ES-I3 (cell line): ENCODE measurements around the gene C6orf118.

Experiments used
- H3K36me3 ChIP-seq: 2 replicates; pipeline ENCODE4 v1.6.1; 2013; ENCODE audit warnings: mild to moderate bottlenecking, low read length, control low read depth, moderate library complexity; ENCODE audit not compliant: insufficient read depth
- H3K4me1 ChIP-seq: 2 replicates; pipeline ENCODE4 v1.6.1; 2013; ENCODE audit warnings: mild to moderate bottlenecking, control low read depth, low read length; ENCODE audit not compliant: insufficient read depth
- H3K9ac ChIP-seq: 2 replicates; pipeline ENCODE4 v1.6.1; 2013; ENCODE audit warnings: low read depth, mild to moderate bottlenecking, low read length, moderate library complexity
- H3K9me3 ChIP-seq: 2 replicates; pipeline ENCODE4 v1.6.1; 2013; ENCODE audit warnings: mild to moderate bottlenecking, low read length, moderate library complexity; ENCODE audit not compliant: control insufficient read depth, insufficient read depth

The C6orf118 gene

DNA sequence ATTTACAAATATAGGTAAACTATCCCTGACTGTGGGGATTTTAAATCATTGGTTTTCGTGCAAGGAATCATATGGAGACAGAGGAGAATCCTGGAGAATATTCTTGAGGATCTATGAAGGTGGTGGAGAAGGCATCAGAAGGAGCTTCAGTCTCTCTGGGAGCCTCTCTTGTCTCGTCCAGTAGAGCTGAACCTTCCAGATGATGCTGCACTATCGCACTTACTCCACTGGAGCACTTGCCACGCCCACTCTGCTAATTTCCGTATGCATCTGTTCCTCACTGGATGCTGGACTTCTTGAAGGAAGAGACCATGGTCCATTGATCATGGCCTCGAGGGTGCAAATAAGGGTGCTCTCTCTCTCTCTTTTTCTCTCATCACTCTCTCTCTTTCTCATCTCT lies 36.8 kb downstream of the C6orf118 start:
- Histone ChIP-seq H3K9me3 (no peaks in the 10 kb centered on the region), H3K4me1 (no peaks in the 10 kb centered on the region), H3K36me3 (no peaks in the 10 kb centered on the region), H3K9ac (no peak overlapping the region)

DNA sequence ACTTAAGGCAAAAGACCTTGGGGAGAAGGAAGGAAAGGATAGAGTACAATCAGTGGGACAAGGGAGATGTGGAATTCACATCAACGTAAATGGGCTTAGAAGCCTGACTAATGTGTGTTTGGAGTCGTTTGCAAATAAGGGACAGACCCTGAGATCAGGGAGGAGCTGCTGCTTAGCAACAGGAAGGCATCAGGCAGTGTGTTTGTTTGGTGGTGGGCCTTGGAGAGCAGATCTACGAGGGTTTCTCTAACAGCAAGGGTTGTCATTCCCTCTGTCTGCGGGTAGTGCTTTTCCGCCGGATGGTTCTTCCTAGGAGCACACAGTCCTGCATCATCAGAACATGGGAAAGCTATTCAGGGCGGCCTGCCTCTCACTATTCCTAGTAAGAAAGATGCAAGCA lies 40.4 kb downstream of the C6orf118 start:
- Histone ChIP-seq H3K4me1 (no peaks in the 10 kb centered on the region), H3K9ac (no peak overlapping the region), H3K36me3 (no peaks in the 10 kb centered on the region), H3K9me3 (no peaks in the 10 kb centered on the region)

DNA sequence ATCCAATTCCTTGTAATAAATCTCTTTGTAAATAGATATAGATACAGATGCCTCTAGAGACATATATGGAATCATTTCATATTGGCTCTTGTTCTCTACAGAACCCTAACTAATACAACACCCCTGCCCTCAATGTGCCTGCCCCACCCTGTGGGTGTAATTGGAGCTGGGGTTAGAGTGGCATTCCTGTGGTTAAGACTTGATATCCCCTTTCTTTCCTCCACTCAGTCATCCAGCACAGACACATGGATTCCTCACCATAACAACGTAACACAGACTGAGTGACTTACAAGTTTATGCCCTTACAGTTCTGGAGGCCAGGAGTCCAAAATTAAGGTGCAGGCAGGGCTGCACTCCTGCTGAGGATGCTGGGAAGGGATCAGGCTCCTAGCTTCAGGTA lies 42.8 kb downstream of the C6orf118 start:
- Histone ChIP-seq H3K36me3 (no peaks in the 10 kb centered on the region), H3K9ac (no peak overlapping the region), H3K9me3 (no peaks in the 10 kb centered on the region), H3K4me1 (no peaks in the 10 kb centered on the region)

DNA sequence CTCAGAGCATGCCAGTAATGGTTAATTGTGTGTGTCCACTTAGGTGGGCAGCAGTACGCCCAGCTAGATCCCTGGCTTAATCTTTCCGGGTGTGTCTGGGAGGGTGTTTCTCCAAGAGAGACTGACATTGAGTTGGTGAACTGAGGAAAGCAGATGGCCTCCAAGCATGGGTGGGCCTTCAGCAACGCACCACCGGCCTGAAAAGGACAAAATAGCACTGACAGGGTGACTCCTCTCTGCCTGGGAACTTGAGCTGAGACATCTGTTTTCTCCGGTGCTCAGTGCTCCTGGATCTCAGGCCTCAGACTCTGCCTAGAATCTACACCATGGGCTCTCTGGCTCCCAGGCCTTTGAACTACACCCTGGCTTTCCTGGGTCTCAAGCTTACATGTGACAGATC lies 43.2 kb downstream of the C6orf118 start:
- H3K9ac ChIP-seq: no peak overlapping the region
- H3K4me1 ChIP-seq: no peaks in the 10 kb centered on the region
- no peaks in the 10 kb centered on the region for H3K36me3 ChIP-seq
- H3K9me3 ChIP-seq: no peaks in the 10 kb centered on the region

DNA sequence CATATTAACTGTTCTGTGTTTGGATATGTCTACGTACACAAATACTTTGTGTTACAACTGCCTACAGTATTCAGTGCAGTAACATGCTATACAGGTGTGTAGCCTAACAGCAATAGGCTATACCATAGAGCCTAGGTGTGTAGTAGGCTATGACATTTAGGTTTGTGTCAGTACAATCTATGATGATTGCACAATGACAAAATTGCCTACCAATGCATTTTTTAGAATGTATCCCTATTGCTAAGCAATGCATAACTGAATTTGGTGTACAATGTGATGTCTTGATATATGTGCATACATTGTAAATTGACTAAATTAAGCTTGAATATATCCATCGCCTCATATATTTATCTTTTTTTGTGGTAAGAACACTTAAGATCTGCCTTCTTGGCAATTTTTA lies 48.9 kb downstream of the C6orf118 start:
- no peaks in the 10 kb centered on the region for H3K9me3 ChIP-seq
- H3K4me1 ChIP-seq: no peaks in the 10 kb centered on the region
- H3K36me3 ChIP-seq: no peaks in the 10 kb centered on the region
- no peak overlapping the region for H3K9ac ChIP-seq

DNA sequence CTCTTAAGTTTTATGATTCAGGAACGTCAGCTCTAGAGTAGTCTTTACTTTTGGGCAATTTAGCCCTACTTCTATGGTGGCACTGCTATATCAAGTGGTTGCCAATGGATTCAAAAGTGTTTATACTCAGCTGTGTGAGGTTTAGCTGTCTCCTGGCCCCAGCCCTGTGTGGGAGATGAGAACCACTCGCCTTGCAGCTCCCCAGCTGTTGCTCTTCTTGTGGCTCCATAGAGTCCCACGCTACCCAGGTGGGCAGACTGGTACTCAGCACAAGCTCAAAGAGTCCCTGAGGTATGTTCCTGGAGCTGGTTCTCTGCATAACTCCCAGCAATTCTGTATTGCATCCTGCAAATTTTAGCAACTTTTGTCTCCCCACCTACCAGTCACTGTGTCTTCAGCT lies 59.6 kb downstream of the C6orf118 start:
- H3K4me1 ChIP-seq: no peaks in the 10 kb centered on the region
- H3K9me3 ChIP-seq: no peaks in the 10 kb centered on the region
- no peaks in the 10 kb centered on the region for H3K36me3 ChIP-seq
- H3K9ac ChIP-seq: no peak overlapping the region

DNA sequence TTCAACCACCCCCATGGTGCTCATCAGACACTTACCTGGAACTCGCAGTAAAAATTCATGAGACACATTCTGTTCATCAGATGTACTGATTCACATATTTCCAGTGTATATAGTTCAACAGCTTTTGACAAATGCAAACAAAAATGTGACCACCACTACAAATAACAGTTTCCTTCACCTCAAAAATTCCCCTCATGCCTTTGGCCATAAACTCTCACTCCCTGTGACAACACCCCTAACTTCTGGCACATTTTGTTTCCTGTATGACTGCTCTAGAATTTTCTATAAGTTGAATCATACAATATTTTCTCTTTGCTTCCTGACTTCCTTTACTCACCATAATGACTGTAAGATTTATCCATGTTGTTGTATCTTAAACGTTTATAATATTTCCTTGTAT lies 63.7 kb downstream of the C6orf118 start:
- Histone ChIP-seq H3K36me3 (no peaks in the 10 kb centered on the region), H3K9ac (no peak overlapping the region), H3K4me1 (0 out of 2 replicates have a peak, but pooled peaks cover 3% of the 10 kb centered on the region), H3K9me3 (no peaks in the 10 kb centered on the region)

DNA sequence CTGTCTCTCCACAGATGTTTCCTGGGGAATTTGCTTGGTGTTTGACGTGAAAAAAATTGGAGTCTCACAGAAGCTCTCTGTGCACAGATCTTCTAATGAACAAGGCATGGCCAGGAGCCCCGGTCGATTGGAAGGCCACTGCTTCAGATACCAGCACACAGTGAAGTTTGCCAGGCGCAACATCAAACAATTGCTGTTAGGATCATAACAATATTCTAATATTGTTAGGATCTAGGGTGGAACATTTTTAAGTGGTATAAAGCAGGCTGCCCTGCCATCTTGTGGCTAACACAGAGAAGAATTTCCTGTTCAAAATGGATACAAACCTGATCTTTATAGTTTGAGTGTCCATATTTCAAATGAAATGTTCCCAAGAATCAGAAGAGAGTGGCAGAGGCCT lies 64.1 kb downstream of the C6orf118 start:
- Histone ChIP-seq H3K9ac (no peak overlapping the region), H3K36me3 (no peaks in the 10 kb centered on the region), H3K4me1 (0 out of 2 replicates have a peak, but pooled peaks cover 3% of the 10 kb centered on the region), H3K9me3 (no peaks in the 10 kb centered on the region)

DNA sequence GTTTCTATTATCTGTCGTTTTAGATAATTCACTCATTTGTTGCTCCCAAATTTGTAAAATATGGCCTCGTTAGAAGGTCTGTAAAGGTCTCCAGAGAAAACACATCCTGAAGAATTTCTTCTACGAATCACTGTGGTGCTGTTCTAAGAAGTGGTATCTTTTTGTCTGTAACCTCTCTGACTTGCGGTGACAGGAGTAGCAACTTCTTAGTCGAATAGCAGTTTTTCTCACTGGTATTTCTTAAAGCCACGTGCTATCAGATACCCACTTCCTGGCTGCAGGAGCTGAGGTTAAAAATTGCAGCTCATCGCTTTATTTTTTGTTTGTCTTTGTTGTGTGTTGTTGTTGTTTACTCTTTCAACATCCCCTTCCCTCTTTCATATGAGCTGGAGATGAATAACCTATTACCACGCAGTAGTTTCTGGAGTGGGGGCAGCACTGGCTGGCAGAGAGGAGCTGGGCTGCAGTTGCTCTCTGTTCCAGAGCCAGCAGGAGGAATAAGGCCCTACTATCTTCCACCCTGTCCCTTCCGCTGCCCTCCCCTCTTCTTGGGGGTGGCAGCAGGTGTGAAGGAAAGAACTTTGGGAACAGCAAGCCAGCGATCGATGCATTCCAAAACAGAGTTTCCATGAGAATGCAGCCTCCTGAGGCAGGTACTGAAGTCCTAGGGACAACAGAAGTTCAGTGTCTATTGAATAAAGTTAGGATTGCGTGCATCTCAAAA lies 64.7 kb downstream of the C6orf118 start:
- H3K4me1 ChIP-seq: 0 out of 2 replicates have a peak, but pooled peaks cover 3% of the 10 kb centered on the region
- H3K9ac ChIP-seq: no peak overlapping the region
- H3K9me3 ChIP-seq: no peaks in the 10 kb centered on the region

DNA sequence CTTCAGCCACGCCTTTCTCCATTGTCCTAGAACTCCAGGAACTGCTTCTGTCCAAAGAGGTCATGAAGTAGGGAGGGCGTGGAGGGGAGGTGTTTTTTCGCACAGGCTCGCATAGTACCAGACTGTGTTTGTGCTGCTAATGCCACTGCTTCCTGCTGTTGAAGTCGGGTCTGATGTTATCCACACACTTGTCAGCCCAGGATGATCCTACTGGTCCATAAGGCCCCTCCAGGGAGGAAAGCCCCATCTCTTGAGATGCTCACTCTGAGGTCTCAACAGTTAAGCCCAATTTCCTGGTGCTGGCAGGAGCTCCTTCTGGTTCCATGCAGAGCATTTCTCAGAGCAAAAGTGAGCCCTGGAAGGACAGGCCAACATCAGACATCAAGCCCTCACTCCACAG lies 65.6 kb downstream of the C6orf118 start:
- H3K9me3 ChIP-seq: no peaks in the 10 kb centered on the region
- 0 out of 2 replicates have a peak, but pooled peaks cover 3% of the 10 kb centered on the region for H3K4me1 ChIP-seq
- H3K9ac ChIP-seq: no peak overlapping the region
- no peaks in the 10 kb centered on the region for H3K36me3 ChIP-seq

More for the DNA sequence above, 64.7 kb downstream of the C6orf118 start:
- H3K36me3 ChIP-seq: no peaks in the 10 kb centered on the region

DNA sequence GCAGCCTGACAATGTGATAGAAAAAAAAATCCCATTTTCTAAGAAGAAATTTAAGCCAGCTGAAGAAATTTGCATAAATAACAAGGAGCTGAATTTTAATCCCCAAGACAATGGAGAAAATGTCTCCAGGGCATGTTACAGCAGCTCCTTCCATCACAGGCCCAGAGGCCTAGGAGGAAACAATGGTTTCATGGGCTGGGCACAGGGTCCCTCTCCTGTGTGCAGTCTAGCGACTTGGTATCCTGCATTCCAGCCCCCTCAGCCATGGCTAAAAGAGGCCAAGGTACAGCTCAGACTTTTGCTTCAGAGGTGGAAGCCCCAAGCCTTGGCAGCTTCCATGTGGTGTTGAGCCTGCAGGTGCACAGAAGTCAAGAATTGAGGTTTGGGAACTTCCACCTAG lies 73.1 kb downstream of the C6orf118 start:
- H3K4me1 ChIP-seq: no peaks in the 10 kb centered on the region
- 0 out of 2 replicates have a peak, but pooled peaks cover 2% of the 10 kb centered on the region for H3K9me3 ChIP-seq
- H3K9ac ChIP-seq: no peak overlapping the region
- H3K36me3 ChIP-seq: no peaks in the 10 kb centered on the region

DNA sequence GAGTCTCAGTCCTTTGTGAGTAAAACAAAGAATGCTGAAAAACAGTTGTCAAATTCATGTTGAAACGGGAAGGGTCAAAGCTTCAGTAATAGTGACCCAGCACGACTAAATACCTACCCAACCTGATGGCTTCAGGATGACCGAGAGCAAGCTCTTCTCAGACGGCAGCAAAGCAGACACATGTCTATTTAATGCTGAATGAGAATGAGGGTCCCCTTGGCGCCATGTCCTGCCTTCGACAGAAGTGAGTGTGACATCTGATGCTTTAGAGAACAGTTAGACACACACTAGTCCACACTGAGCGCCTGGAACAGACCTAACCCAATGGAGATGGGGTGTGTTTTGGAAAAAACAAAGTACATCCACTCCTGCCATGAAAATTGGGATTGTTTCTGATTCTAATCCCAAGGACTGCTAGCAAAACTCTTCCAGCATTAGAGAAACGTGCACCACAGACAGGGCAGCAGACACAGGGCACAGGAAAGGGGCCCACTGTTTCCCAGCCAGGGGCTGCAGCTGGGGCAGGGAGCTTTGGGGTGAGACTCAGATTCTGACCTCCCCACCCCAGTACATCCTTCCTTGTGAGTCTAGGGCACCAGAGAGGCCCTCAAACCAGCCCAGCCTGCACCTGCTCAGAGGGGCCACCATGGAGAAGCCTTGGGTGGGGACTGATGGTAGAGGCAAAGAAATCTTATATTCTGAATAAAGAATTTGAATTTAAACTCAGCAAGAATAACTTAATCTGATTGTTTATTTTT lies 76.5 kb downstream of the C6orf118 start:
- Histone ChIP-seq H3K9me3 (0 out of 2 replicates have a peak, but pooled peaks cover 2% of the 10 kb centered on the region), H3K4me1 (no peaks in the 10 kb centered on the region), H3K9ac (no peak overlapping the region)

DNA sequence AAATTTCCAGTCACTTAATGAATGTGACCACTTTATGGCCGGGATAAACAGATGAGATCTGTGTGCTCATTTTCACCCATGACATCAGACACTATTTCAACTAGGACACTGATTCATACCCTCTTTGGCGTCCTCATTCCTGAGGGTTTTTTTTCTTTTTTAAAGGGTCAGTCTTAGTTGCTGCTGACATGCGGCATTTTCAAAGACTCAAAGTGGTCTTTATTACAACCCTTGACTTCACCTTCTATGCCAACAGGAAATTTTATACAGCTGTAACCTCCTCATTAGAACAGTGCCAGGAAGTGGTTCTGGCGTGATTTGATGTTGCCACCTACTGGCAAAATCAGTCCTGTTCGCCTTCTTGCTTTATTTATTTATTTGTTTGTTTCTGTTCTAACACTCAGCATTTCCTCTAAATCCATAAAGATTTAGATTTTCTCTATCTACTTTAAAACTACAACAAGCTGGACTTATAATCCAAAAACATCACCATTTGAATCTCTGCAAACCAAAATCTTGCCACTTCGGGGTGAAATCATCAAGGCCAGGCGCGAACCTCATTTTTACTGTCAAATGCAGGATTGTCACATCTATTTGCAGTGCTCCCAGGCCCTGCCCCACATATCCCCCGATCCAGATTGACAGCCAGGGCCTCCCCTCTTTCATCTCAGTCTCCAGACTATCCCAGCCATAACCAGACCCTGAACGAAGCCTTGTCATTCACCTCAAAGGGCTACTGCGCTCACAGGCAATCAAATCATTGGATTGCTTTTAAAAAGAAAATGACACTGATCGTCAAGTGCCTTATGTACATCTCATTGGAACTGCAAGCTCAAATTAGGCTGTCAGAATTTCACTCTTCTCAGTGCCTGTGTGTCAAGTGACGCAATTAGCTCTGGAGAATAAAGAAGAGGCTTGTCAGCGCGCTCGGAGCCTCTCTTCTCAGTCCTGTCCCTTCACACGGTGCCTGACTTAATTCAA lies 77.5 kb downstream of the C6orf118 start:
- H3K9ac ChIP-seq: no peak overlapping the region
- H3K4me1 ChIP-seq: no peaks in the 10 kb centered on the region
- H3K9me3 ChIP-seq: no peaks in the 10 kb centered on the region
- no peaks in the 10 kb centered on the region for H3K36me3 ChIP-seq

More for the DNA sequence above, 76.5 kb downstream of the C6orf118 start:
- no peaks in the 10 kb centered on the region for H3K36me3 ChIP-seq

DNA sequence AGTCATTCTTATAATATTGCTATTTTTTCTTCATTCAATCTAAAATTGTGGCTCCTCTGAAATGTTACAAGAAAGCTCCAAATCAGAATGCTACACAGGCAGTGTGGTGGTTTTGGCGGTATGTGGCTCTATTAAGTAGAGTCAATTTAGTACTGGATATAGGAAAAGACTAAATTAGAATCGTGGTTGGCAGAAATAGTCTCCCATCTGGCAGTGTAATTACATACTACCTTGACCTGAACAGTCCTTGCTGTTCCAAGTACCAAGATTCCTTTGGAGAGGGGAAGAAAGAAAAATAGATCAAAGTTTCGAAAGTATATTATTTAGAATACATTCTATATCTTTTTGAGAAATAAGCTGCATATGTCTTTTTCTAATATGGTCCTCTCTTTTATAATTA lies 78.2 kb downstream of the C6orf118 start:
- H3K9ac ChIP-seq: no peak overlapping the region
- no peaks in the 10 kb centered on the region for H3K4me1 ChIP-seq
- H3K9me3 ChIP-seq: no peaks in the 10 kb centered on the region
- no peaks in the 10 kb centered on the region for H3K36me3 ChIP-seq
